Activated naive CD4-positive, alpha-beta T cell treated with anti-CD3 and anti-CD28 coated beads for 36 hours (primary cell): Measurements from ENCODE around the gene HHIPL2. TPM values are rescaled to one million over a fixed set of nuclear protein-coding genes. Genes with fewer than 3 reads are reported as not detected.

Experiments
- CTCF ChIA-PET: fragments of 350-600 bp; sonication (Branson Sonifier 250); formaldehyde crosslinking; loops from one replicate; lab custom pipeline; 2021; ENCODE audit warnings: antibody characterized with exemption; lab: Charles Lee
- DNase-seq: peaks from one replicate; pipeline ENCODE4 v3.0.0-alpha.2; 2020
- H3K27ac Mint-ChIP-seq: one replicate; pipeline ENCODE4 v1.8.0; 2021; ENCODE audit warnings: mild to moderate bottlenecking, mixed read lengths
- H3K27me3 Mint-ChIP-seq: one replicate; pipeline ENCODE4 v1.8.0; 2021; ENCODE audit warnings: low read depth, mixed read lengths
- H3K36me3 Mint-ChIP-seq: one replicate; pipeline ENCODE4 v1.8.0; 2021; ENCODE audit warnings: low read depth, mixed read lengths
- H3K4me1 Mint-ChIP-seq: one replicate; pipeline ENCODE4 v1.8.0; 2021; ENCODE audit warnings: low read depth, mixed read lengths
- H3K4me3 Mint-ChIP-seq: one replicate; pipeline ENCODE4 v1.8.0; 2021; ENCODE audit warnings: mild to moderate bottlenecking, moderate library complexity, mixed read lengths
- H3K9me3 Mint-ChIP-seq: one replicate; pipeline ENCODE4 v1.8.0; 2021; ENCODE audit warnings: mixed read lengths
- intact Hi-C: fragments of 100-400 bp; cut with micrococcal nuclease; formaldehyde crosslinking; loops from one replicate; pipeline ENCODE4 v1.15.1; 2023
- total RNA-seq, 2 experiments: library from RNA; stranded (reverse); gene quantifications; one replicate each; pipeline ENCODE4 v1.2.3, GENCODE V29; 2021

Gene HHIPL2
- total RNA-seq, 2 experiments from 2014 or later = 0.12 to 0.30 TPM

- Mint-ChIP-seq H3K36me3 (peaks cover 23% of the 10 kb centered on the region), H3K4me1 (peaks cover 2% of the 10 kb centered on the region), H3K9me3 (no peaks in the 10 kb centered on the region)
Measured at GRCh38 chr1:222561656-222562055, 13.8 kb upstream of the HHIPL2 start.

GRCh38 chr1:222557574-222557973, 9.7 kb upstream of the HHIPL2 start:
- intact Hi-C loops = no loop called here
- Mint-ChIP-seq H3K4me1 (peaks cover 2% of the 10 kb centered on the region), H3K27ac (no peak overlapping the region), H3K36me3 (peaks cover 20% of the 10 kb centered on the region), H3K9me3 (no peaks in the 10 kb centered on the region), H3K27me3 (no peaks in the 10 kb centered on the region), H3K4me3 (no peak overlapping the region)
- CTCF ChIA-PET = no interaction called here
- DNase-seq = no peak

More at GRCh38 chr1:222561656-222562055, 13.8 kb upstream of the HHIPL2 start:
- H3K27me3 Mint-ChIP-seq = no peaks in the 10 kb centered on the region
- intact Hi-C loops = no loop called here
- CTCF ChIA-PET = interaction anchor here (0.6 to 1.0 kb wide), 3 partner anchors 64 to 410 kb away, joined by 3 to 4 read pairs (median 3); no protein-coding TSS in a partner anchor
- no peak for DNase-seq
- no peak overlapping the region for H3K27ac Mint-ChIP-seq
- no peak overlapping the region for H3K4me3 Mint-ChIP-seq

- Mint-ChIP-seq H3K36me3 (peaks cover 19% of the 10 kb centered on the region), H3K4me3 (no peak overlapping the region), H3K9me3 (no peaks in the 10 kb centered on the region), H3K27me3 (no peaks in the 10 kb centered on the region), H3K27ac (no peak overlapping the region), H3K4me1 (peaks cover 2% of the 10 kb centered on the region)
- DNase-seq = no peak
- intact Hi-C loops = no loop called here
- CTCF ChIA-PET = no interaction called here
Measured at GRCh38 chr1:222557148-222557547, 9.2 kb upstream of the HHIPL2 start.

- CTCF ChIA-PET = interaction anchor here (0.6 kb wide), 1 partner anchor 1285 kb away, joined by 3 read pairs; no protein-coding TSS in a partner anchor
- Mint-ChIP-seq H3K9me3 (no peaks in the 10 kb centered on the region), H3K27ac (no peak overlapping the region), H3K27me3 (no peaks in the 10 kb centered on the region), H3K36me3 (peaks cover 16% of the 10 kb centered on the region), H3K4me3 (no peak overlapping the region), H3K4me1 (peaks cover 2% of the 10 kb centered on the region)
- no peak for DNase-seq
- intact Hi-C loops = no loop called here
Measured at GRCh38 chr1:222555992-222556615, 8.2 kb upstream of the HHIPL2 start.

GRCh38 chr1:222554177-222554576, 6.3 kb upstream of the HHIPL2 start:
- Mint-ChIP-seq H3K27ac (no peak overlapping the region), H3K27me3 (no peaks in the 10 kb centered on the region), H3K4me1 (peaks cover 2% of the 10 kb centered on the region), H3K4me3 (no peak overlapping the region), H3K36me3 (peaks cover 13% of the 10 kb centered on the region), H3K9me3 (no peaks in the 10 kb centered on the region)
- CTCF ChIA-PET = no interaction called here
- DNase-seq = no peak
- intact Hi-C loops = no loop called here

GRCh38 chr1:222552882-222553281, 5.0 kb upstream of the HHIPL2 start:
- H3K27ac Mint-ChIP-seq = no peak overlapping the region

GRCh38 chr1:222547260-222547614, 667 bp downstream of the HHIPL2 start:
- H3K27ac Mint-ChIP-seq = no peak overlapping the region
- H3K4me1 Mint-ChIP-seq = no peaks in the 10 kb centered on the region
- H3K9me3 Mint-ChIP-seq = no peaks in the 10 kb centered on the region
- no peak for DNase-seq
- H3K4me3 Mint-ChIP-seq = no peak overlapping the region
- CTCF ChIA-PET = no interaction called here
- H3K27me3 Mint-ChIP-seq = peaks cover 27% of the 10 kb centered on the region
- intact Hi-C loops = no loop called here
- H3K36me3 Mint-ChIP-seq = peaks cover 1% of the 10 kb centered on the region

More at GRCh38 chr1:222552882-222553281, 5.0 kb upstream of the HHIPL2 start:
- no peaks in the 10 kb centered on the region for H3K27me3 Mint-ChIP-seq
- H3K4me1 Mint-ChIP-seq = peaks cover 2% of the 10 kb centered on the region
- no peak overlapping the region for H3K4me3 Mint-ChIP-seq
- H3K36me3 Mint-ChIP-seq = peaks cover 12% of the 10 kb centered on the region
- DNase-seq = no peak
- CTCF ChIA-PET = interaction anchor here (0.9 kb wide), 1 partner anchor 82 kb away, joined by 3 read pairs; no protein-coding TSS in a partner anchor
- H3K9me3 Mint-ChIP-seq = no peaks in the 10 kb centered on the region
- intact Hi-C loops = no loop called here

GRCh38 chr1:222546548-222547259, 1.2 kb downstream of the HHIPL2 start:
- Mint-ChIP-seq H3K27me3 (peaks cover 27% of the 10 kb centered on the region), H3K9me3 (no peaks in the 10 kb centered on the region), H3K27ac (no peak overlapping the region), H3K4me3 (no peak overlapping the region), H3K36me3 (peaks cover 1% of the 10 kb centered on the region), H3K4me1 (no peaks in the 10 kb centered on the region)
- CTCF ChIA-PET = no interaction called here
- DNase-seq = no peak
- intact Hi-C loops = no loop called here

- no peak for DNase-seq
- peaks cover 27% of the 10 kb centered on the region for H3K27me3 Mint-ChIP-seq
- CTCF ChIA-PET = no interaction called here
- H3K27ac Mint-ChIP-seq = no peak overlapping the region
- H3K4me1 Mint-ChIP-seq = no peaks in the 10 kb centered on the region
- no peaks in the 10 kb centered on the region for H3K9me3 Mint-ChIP-seq
- intact Hi-C loops = no loop called here
- peaks cover 1% of the 10 kb centered on the region for H3K36me3 Mint-ChIP-seq
- H3K4me3 Mint-ChIP-seq = no peak overlapping the region
Measured at GRCh38 chr1:222546091-222546490, 1.8 kb downstream of the HHIPL2 start.

- intact Hi-C loops = no loop called here
- Mint-ChIP-seq H3K4me1 (no peaks in the 10 kb centered on the region), H3K9me3 (no peaks in the 10 kb centered on the region), H3K36me3 (peaks cover 1% of the 10 kb centered on the region), H3K27ac (no peak overlapping the region), H3K4me3 (no peak overlapping the region), H3K27me3 (peaks cover 27% of the 10 kb centered on the region)
- DNase-seq = no peak
- CTCF ChIA-PET = no interaction called here
Measured at GRCh38 chr1:222543817-222544216, 4.1 kb downstream of the HHIPL2 start.

- Mint-ChIP-seq H3K27me3 (peaks cover 18% of the 10 kb centered on the region), H3K9me3 (no peaks in the 10 kb centered on the region), H3K4me3 (no peak overlapping the region), H3K36me3 (peaks cover 1% of the 10 kb centered on the region), H3K27ac (no peak overlapping the region), H3K4me1 (no peaks in the 10 kb centered on the region)
- CTCF ChIA-PET = interaction anchor here (0.6 to 0.9 kb wide), 3 partner anchors 22 to 93 kb away, joined by 3 read pairs; no protein-coding TSS in a partner anchor
- intact Hi-C loops = no loop called here
- no peak for DNase-seq
Measured at GRCh38 chr1:222540598-222540995, 7.3 kb downstream of the HHIPL2 start.

GRCh38 chr1:222539951-222540597, 7.8 kb downstream of the HHIPL2 start:
- Mint-ChIP-seq H3K27me3 (peaks cover 18% of the 10 kb centered on the region), H3K27ac (no peak overlapping the region), H3K36me3 (peaks cover 1% of the 10 kb centered on the region), H3K4me3 (no peak overlapping the region), H3K4me1 (no peaks in the 10 kb centered on the region), H3K9me3 (no peaks in the 10 kb centered on the region)
- no peak for DNase-seq
- intact Hi-C loops = no loop called here
- CTCF ChIA-PET = interaction anchor here (0.6 to 0.9 kb wide), 2 partner anchors 23 to 94 kb away, joined by 3 read pairs; no protein-coding TSS in a partner anchor
